ENCODE measurements around the gene SMC4. TPM values are rescaled to one million over a fixed set of nuclear protein-coding genes. Genes with fewer than 3 reads are reported as not detected.

The SMC4 gene
- total RNA-seq, 4 donors from 2014 or later: 11.8 to 119 (median 72.4) TPM

- Histone ChIP-seq H3K27ac (no peak overlapping the region), H3K27me3 (no peaks in the 10 kb centered on the region), H3K4me1 (no peaks in the 10 kb centered on the region), H3K9me3 (no peaks in the 10 kb centered on the region), H3K4me3 (no peak overlapping the region), H3K36me3 (no peaks in the 10 kb centered on the region)
- DNase-seq: no peak
- TF ChIP-seq, protein P1, sequence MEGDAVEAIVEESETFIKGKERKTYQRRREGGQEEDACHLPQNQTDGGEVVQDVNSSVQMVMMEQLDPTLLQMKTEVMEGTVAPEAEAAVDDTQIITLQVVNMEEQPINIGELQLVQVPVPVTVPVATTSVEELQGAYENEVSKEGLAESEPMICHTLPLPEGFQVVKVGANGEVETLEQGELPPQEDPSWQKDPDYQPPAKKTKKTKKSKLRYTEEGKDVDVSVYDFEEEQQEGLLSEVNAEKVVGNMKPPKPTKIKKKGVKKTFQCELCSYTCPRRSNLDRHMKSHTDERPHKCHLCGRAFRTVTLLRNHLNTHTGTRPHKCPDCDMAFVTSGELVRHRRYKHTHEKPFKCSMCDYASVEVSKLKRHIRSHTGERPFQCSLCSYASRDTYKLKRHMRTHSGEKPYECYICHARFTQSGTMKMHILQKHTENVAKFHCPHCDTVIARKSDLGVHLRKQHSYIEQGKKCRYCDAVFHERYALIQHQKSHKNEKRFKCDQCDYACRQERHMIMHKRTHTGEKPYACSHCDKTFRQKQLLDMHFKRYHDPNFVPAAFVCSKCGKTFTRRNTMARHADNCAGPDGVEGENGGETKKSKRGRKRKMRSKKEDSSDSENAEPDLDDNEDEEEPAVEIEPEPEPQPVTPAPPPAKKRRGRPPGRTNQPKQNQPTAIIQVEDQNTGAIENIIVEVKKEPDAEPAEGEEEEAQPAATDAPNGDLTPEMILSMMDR (IDR thresholded peaks at IDR 0.05): no peak
- no peak for TF ChIP-seq POLR2A (IDR thresholded peaks at IDR 0.05)
- intact Hi-C loops (cut with DNase I; ENCODE audit: low total_unique reads): no loop called here
These were observed 78.9 kb downstream of the SMC4 start for GRCh38 chr3:160478338-160478737.

DNA sequence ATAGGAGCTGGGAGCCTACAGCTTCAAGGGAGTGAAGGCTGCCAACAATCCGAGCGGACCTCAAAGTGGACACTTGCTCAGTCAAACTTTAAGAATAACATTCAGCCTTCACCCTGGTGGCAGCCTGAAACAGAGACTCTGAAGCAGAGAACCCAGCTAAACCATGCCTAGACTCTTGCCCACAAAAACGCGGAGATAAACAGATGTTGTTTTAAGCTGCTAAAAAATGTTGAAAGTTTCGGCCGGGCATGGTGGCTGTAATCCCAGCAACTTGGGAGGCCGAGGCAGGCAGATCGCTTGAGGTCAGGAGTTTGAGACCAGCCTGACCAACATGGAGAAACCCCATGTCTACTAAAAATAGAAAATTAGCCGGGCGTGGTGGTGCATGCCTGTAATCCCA lies 79.9 kb downstream of the SMC4 start:
- Histone ChIP-seq H3K36me3 (no peaks in the 10 kb centered on the region), H3K4me1 (no peaks in the 10 kb centered on the region), H3K4me3 (no peak overlapping the region), H3K27ac (no peak overlapping the region), H3K27me3 (no peaks in the 10 kb centered on the region), H3K9me3 (no peaks in the 10 kb centered on the region)
- TF ChIP-seq, protein P1 (IDR thresholded peaks at IDR 0.05): no peak
- no peak for TF ChIP-seq POLR2A (IDR thresholded peaks at IDR 0.05)
- intact Hi-C loops (cut with DNase I; ENCODE audit: low total_unique reads): no loop called here
- no peak for DNase-seq

DNA sequence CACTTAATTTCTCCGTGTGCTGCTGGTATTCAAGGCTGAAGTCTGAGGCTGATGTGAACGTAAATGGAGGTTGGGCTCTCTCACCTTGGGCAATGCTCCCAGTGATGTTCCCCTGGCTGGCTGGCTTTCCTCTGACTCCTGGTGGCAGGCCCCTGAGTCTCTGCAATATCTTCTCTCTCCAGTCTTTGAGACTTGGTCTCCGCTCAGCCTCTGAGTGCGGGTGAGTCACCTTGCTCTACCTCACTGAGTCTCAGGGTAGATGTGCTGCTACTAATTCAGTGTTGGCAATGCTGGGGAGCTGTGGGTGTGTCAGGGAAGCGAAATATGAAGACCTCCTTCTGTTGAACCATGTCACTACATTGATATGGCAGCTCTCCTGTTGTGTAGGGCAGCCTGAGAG lies 81.5 kb downstream of the SMC4 start:
- TF ChIP-seq POLR2A (IDR thresholded peaks at IDR 0.05): no peak
- TF ChIP-seq, protein P1 (IDR thresholded peaks at IDR 0.05): no peak
- intact Hi-C loops (cut with DNase I; ENCODE audit: low total_unique reads): no loop called here
- no peaks in the 10 kb centered on the region for H3K27me3 ChIP-seq
- H3K9me3 ChIP-seq: no peaks in the 10 kb centered on the region
- H3K4me1 ChIP-seq: no peaks in the 10 kb centered on the region
- no peak overlapping the region for H3K27ac ChIP-seq
- H3K4me3 ChIP-seq: no peak overlapping the region
- no peak for DNase-seq
- H3K36me3 ChIP-seq: no peaks in the 10 kb centered on the region

- Histone ChIP-seq H3K36me3 (no peaks in the 10 kb centered on the region), H3K27ac (no peak overlapping the region), H3K27me3 (no peaks in the 10 kb centered on the region), H3K9me3 (no peaks in the 10 kb centered on the region), H3K4me3 (no peak overlapping the region), H3K4me1 (no peaks in the 10 kb centered on the region)
- TF ChIP-seq, protein P1 (IDR thresholded peaks at IDR 0.05): no peak
- no peak for TF ChIP-seq POLR2A (IDR thresholded peaks at IDR 0.05)
- DNase-seq: no peak
- intact Hi-C loops (cut with DNase I; ENCODE audit: low total_unique reads): no loop called here
These were observed 82.4 kb downstream of the SMC4 start for GRCh38 chr3:160481856-160482255.

DNA sequence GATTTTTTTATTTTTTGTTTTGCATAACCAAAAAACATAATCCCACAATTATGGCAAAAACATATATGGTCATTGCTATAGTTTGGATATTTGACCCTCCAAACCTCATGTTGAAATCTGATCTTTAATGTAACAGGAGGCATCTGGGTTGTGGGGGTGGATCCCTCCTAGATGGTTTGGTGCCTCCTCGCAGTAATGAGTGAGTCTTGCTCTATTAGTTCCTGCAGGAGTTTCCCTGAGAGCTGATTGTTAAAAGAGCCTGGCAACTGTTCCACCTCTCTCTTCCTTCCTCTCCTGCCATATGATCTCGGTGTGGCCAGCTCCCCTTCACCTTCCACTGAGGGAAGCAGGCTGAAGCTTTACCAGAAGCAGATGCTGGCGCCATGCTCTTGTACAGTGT lies 83.3 kb downstream of the SMC4 start:
- no peak overlapping the region for H3K4me3 ChIP-seq
- no peaks in the 10 kb centered on the region for H3K4me1 ChIP-seq
- no peaks in the 10 kb centered on the region for H3K9me3 ChIP-seq
- intact Hi-C loops (cut with DNase I; ENCODE audit: low total_unique reads): no loop called here
- H3K36me3 ChIP-seq: no peaks in the 10 kb centered on the region
- no peak for DNase-seq
- no peaks in the 10 kb centered on the region for H3K27me3 ChIP-seq
- TF ChIP-seq POLR2A (IDR thresholded peaks at IDR 0.05): no peak
- TF ChIP-seq, protein P1 (IDR thresholded peaks at IDR 0.05): no peak
- no peak overlapping the region for H3K27ac ChIP-seq

MicroRNAs within 50 kb of the gene (microRNA counts, 767-probe panel; counts per million panel counts)
- 6,584 to 8,264 counts per million in 2 donors for microRNA hsa-miR-15b-5p

Small RNA genes lying within 50 kb of the gene (microRNA-seq; reads per million reads assigned to microRNA genes)
- 530 reads per million, percentile 75 among the genes with 10 or more reads in this experiment for gene MIR15B (ENCODE audit: borderline microRNAs expressed, borderline replicate concordance)
- 385 reads per million, percentile 71 among the genes with 10 or more reads in this experiment for gene MIR16-2 (ENCODE audit: borderline microRNAs expressed, borderline replicate concordance)

Small RNA genes lying within 50 kb of the gene (small RNA-seq; reads per million reads assigned to genes)
- gene MIR15B: 1.4 reads per million, percentile 63 among the genes with 10 or more reads in this experiment
- gene MIR16-2: 0.36 reads per million
- gene RNU7-136P: not detected

Other genes starting within 250 kb of the SMC4 start
- gene C3orf80, start 174.2 kb upstream of the SMC4 start, total RNA-seq: 1 to 10 TPM in 1 of 4 donors, not detected in 3; 1.2 TPM
- 100 to 1,000 TPM in 1 of 4 donors, 10 to 100 TPM in 2, 1 to 10 TPM in 1; 8.8 to 129 (median 20.9) TPM for gene IFT80, start 425 bp upstream of the SMC4 start, total RNA-seq
- gene TRIM59, start 50.1 kb downstream of the SMC4 start, total RNA-seq: 10 to 100 TPM in 1 of 4 donors, 1 to 10 TPM in 2, not detected in 1; 1.0 to 42.9 (median 5.1) TPM
- gene KPNA4, start 165.9 kb downstream of the SMC4 start, total RNA-seq: 10 to 100 TPM; 18.5 to 72.7 (median 33.5) TPM